Spleen (tissue), 11 donors: ENCODE measurements around the gene OR5P2. TPM values are rescaled to one million over a fixed set of nuclear protein-coding genes. Genes with fewer than 3 reads are reported as not detected.
"Not testable (repeated sequence)": the region's sequence is repeated elsewhere in the genome, so short reads cannot be mapped to it uniquely, and the experiment has no call there.

Source experiments
- DNase-seq: peaks from one replicate; pipeline ENCODE4 v3.0.0-alpha.2; 2020
- H3K27ac ChIP-seq, 8 donors: fragments of 200-600 bp; sonication (generic) in 7 of 8; 1 replicate in 4 of 8; 2 replicates in 4 of 8; pipeline versions ENCODE4 v1.5.0 to v1.8.0; 2016 to 2021; ENCODE audit warnings: inconsistent platforms in 4 of 8, mild to moderate bottlenecking in 4 of 8, moderate library complexity in 1 of 8
- H3K27me3 ChIP-seq, 7 donors: fragments of 200-600 bp; sonication (generic) in 6 of 7; replicated peaks in 1 of 7; 1 replicate in 4 of 7; 2 replicates in 3 of 7; pipeline versions ENCODE4 v1.5.0 to v1.8.0; 2016 to 2021; ENCODE audit warnings: inconsistent platforms in 3 of 7, mild to moderate bottlenecking in 1 of 7
- H3K36me3 ChIP-seq, 6 donors: fragments of 200-600 bp; sonication (generic) in 5 of 6; 1 replicate in 4 of 6; 2 replicates in 2 of 6; pipeline versions ENCODE4 v1.5.0 to v1.8.0; 2016 to 2021; ENCODE audit warnings: inconsistent platforms in 2 of 6
- H3K4me1 ChIP-seq, 6 donors: fragments of 200-600 bp; sonication (generic) in 5 of 6; 1 replicate in 3 of 6; 2 replicates in 3 of 6; pipeline versions ENCODE4 v1.5.0 to v1.8.0; 2016 to 2021; ENCODE audit warnings: inconsistent platforms in 3 of 6
- H3K4me3 ChIP-seq, 8 donors: fragments of 200-600 bp; sonication (generic) in 7 of 8; 1 replicate in 4 of 8; 2 replicates in 4 of 8; pipeline versions ENCODE4 v1.5.0 to v1.8.0; 2016 to 2021; ENCODE audit warnings: inconsistent platforms in 4 of 8, mild to moderate bottlenecking in 4 of 8, moderate library complexity in 2 of 8
- H3K9me3 ChIP-seq, 8 donors: fragments of 200-600 bp; sonication (generic) in 7 of 8; 1 replicate in 4 of 8; 2 replicates in 4 of 8; pipeline versions ENCODE4 v1.5.0 to v1.8.0; 2016 to 2021; ENCODE audit warnings: inconsistent platforms in 4 of 8
- POLR2A ChIP-seq, 3 donors: fragments of 450-650 bp; IDR thresholded peaks; one replicate each; pipeline ENCODE4 v1.5.1; 2017; ENCODE audit warnings: antibody characterized with exemption in 3 of 3, mild to moderate bottlenecking in 1 of 3
- POLR2AphosphoS5 ChIP-seq, 3 donors: sonication (generic); formaldehyde crosslinking; IDR thresholded peaks; one replicate each; pipeline ENCODE4 v1.5.1; 2017; ENCODE audit warnings: antibody characterized with exemption in 3 of 3
- WGBS, 5 donors: extraction: QIAGEN DNeasy Blood & Tissue Kit in 3 of 5; methylation state at CpG; one replicate each; pipeline versions ENCODE4 v1.1.5 to v1.1.7; 2013 to 2018; 5-methylcytosine and 5-hydroxymethylcytosine counted together
- intact Hi-C: fragments of 100-400 bp; cut with DNase I; formaldehyde crosslinking; loops from one replicate; pipeline ENCODE4 v1.15.0; 2023; ENCODE audit warnings: low total_unique reads
- polyA plus RNA-seq, 3 donors: library from polyadenylated mRNA; stranded (reverse); fragments of 200-250 nt; gene quantifications; one replicate each; pipeline ENCODE4 v1.2.1, GENCODE V29; 2013
- total RNA-seq, 7 donors: library from RNA; depleted of rRNA in 3 of 7; stranded (reverse); fragments of >200 nt in 3 of 7; fragmentation: NEBNext Ultra II Directional in 4 of 7; extraction: Animal tissue kit (Norgen Biotek cat#: 25700) in 4 of 7; gene quantifications; one replicate each; pipeline versions ENCODE4 v1.1.0 to v1.2.1, GENCODE V29; 2016 to 2021
- TF ChIP-seq, protein P1 (sequence below), 11 experiments: fragments of 200-600 bp in 7 of 11; fragments of 450-650 bp in 4 of 11; sonication (generic) in 4 of 11; IDR thresholded peaks in 8 of 11; conservative IDR thresholded peaks in 3 of 11; 1 replicate in 7 of 11; 2 replicates in 4 of 11; pipeline versions ENCODE4 v1.4.0 to v1.8.0; 2016 to 2021; ENCODE audit warnings: antibody characterized with exemption in 11 of 11, inconsistent platforms in 4 of 11, mild to moderate bottlenecking in 1 of 11
- donor health status: healthy with polysubstance abuse.
- donor health status: DM: no; HTN: no; CAD: no; lungs with moderate emphysema.
- donor health status: DM: no; HTN: no; CAD: no.
- donor health status: Bipolar disorder and iron deficiency.
- donor health status: healthy.
- donor health status: DM: no; HTN: no; CAD: no.
- donor health status: DM: yes; HTN: yes; CAD: no.

The OR5P2 gene
- total and polyA plus RNA-seq, 10 donors: not detected

- TF ChIP-seq, protein P1, sequence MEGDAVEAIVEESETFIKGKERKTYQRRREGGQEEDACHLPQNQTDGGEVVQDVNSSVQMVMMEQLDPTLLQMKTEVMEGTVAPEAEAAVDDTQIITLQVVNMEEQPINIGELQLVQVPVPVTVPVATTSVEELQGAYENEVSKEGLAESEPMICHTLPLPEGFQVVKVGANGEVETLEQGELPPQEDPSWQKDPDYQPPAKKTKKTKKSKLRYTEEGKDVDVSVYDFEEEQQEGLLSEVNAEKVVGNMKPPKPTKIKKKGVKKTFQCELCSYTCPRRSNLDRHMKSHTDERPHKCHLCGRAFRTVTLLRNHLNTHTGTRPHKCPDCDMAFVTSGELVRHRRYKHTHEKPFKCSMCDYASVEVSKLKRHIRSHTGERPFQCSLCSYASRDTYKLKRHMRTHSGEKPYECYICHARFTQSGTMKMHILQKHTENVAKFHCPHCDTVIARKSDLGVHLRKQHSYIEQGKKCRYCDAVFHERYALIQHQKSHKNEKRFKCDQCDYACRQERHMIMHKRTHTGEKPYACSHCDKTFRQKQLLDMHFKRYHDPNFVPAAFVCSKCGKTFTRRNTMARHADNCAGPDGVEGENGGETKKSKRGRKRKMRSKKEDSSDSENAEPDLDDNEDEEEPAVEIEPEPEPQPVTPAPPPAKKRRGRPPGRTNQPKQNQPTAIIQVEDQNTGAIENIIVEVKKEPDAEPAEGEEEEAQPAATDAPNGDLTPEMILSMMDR (IDR thresholded peaks at IDR 0.05 in 8 of 11, conservative IDR thresholded peaks at IDR 0.05 in 3 of 11): no peak
- TF ChIP-seq POLR2AphosphoS5 (IDR thresholded peaks at IDR 0.05) (no peak), POLR2A (IDR thresholded peaks at IDR 0.05) (no peak)
- no peaks in the 10 kb centered on the region for H3K27me3 ChIP-seq
- DNase-seq: no peak
- H3K4me3 ChIP-seq: no peak overlapping the region
- H3K36me3 ChIP-seq: no peaks in the 10 kb centered on the region
- intact Hi-C loops: no loop called here
- H3K4me1 ChIP-seq: no peaks in the 10 kb centered on the region
- H3K27ac ChIP-seq: no peak overlapping the region
- no peaks in the 10 kb centered on the region for H3K9me3 ChIP-seq
Measured at GRCh38 chr11:7833527-7833926, 36.8 kb upstream of the OR5P2 start.

GRCh38 chr11:7830740-7831139 lies 34.0 kb upstream of the OR5P2 start, which contains the start of gene OR5P3:
Gene OR5P3, minus strand, starts transcription at chr11:7830840.
- H3K4me1 ChIP-seq: no peaks in the 10 kb centered on the region
- no peak for DNase-seq
- TF ChIP-seq POLR2AphosphoS5 (IDR thresholded peaks at IDR 0.05) (no peak), POLR2A (IDR thresholded peaks at IDR 0.05) (no peak)
- TF ChIP-seq, protein P1 (IDR thresholded peaks at IDR 0.05 in 8 of 11, conservative IDR thresholded peaks at IDR 0.05 in 3 of 11): no peak
- H3K27me3 ChIP-seq: no peaks in the 10 kb centered on the region
- H3K9me3 ChIP-seq: no peaks in the 10 kb centered on the region
- H3K4me3 ChIP-seq: no peak within 1 kb of the TSS
- intact Hi-C loops: no loop called here
- H3K27ac ChIP-seq: no peak within 1 kb of the TSS
- no peaks in the 10 kb centered on the region for H3K36me3 ChIP-seq

DNA sequence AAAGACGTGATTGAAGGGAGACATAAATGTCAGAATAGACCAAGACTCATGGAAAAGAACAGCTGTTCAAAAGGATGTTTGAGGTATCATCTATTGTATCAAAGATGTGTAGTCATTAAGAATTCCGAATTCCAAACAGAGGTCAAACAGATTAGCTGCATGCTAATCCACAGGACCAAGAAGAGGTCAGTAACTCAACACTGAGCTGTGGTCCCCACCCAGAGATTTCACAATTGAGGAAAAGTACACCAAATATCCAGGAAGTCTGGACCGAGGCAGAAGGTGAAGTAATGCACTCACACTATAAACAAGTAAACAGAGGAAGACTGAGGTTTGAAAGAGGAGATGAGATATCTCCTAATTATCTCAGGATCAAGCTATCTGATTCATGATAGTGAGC lies 29.6 kb upstream of the OR5P2 start:
- TF ChIP-seq, protein P1 (IDR thresholded peaks at IDR 0.05 in 8 of 11, conservative IDR thresholded peaks at IDR 0.05 in 3 of 11): no peak
- no peak for TF ChIP-seq POLR2A (IDR thresholded peaks at IDR 0.05)
- TF ChIP-seq POLR2AphosphoS5 (IDR thresholded peaks at IDR 0.05): no peak
- no peaks in the 10 kb centered on the region for H3K4me1 ChIP-seq
- WGBS, 5 donors: 51 to 64% (median 52%) methylated on average over 3 of the region's 3 CpGs

DNA sequence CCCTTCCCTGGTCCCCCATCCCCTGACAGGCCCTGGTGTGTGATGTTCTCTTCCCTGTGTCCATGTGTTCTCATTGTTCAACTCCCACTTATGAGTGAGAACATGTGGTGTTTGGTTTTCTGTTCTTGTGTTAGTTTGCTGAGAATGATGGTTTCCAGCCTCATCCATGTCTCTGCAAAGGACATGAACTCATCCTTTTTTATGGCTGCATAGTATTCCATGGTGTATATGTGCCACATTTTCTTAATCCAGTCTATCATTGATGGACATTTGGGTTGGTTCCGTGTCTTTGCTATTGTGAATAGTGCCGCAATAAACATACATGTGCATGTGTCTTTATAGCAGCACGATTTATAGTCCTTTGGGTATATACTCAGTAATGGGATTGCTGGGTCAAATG lies 23.7 kb upstream of the OR5P2 start:
- intact Hi-C loops: not testable (repeated sequence)

More for the DNA sequence above, 29.6 kb upstream of the OR5P2 start:
- Histone ChIP-seq H3K4me3 (no peak overlapping the region), H3K27ac (no peak overlapping the region), H3K9me3 (no peaks in the 10 kb centered on the region), H3K27me3 (no peaks in the 10 kb centered on the region), H3K36me3 (no peaks in the 10 kb centered on the region)
- no peak for DNase-seq
- intact Hi-C loops: no loop called here

DNA sequence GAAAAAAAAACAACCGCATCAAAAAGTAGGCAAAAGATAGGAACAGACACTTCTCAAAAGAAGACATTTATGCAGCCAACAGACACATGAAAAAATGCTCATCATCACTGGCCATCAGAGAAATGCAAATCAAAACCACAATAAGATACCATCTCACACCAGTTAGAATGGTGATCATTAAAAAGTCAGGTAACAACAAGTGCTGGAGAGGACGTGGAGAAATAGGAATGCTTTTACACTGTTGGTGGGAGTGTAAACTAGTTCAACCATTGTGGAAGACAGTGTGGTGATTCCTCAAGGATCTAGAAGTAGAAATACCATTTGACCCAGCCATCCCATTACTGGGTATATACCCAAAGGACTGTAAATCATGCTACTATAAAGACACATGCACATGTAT lies 18.2 kb upstream of the OR5P2 start:
- WGBS, 5 donors: 76 to 92% (median 86%) methylated on average over 2 of the region's 2 CpGs
- H3K27ac ChIP-seq, H3K36me3 ChIP-seq, H3K4me3 ChIP-seq, H3K27me3 ChIP-seq, H3K4me1 ChIP-seq, intact Hi-C loops, DNase-seq: not testable (repeated sequence)
- peaks cover 0 to 65% (median 42%) of the 10 kb centered on the region in 8 donors for H3K9me3 ChIP-seq

More for the DNA sequence above, 23.7 kb upstream of the OR5P2 start:
- H3K4me1 ChIP-seq, H3K27me3 ChIP-seq, H3K36me3 ChIP-seq, H3K27ac ChIP-seq, H3K4me3 ChIP-seq, DNase-seq: not testable (repeated sequence)
- H3K9me3 ChIP-seq: peaks cover 0 to 49% (median 28%) of the 10 kb centered on the region in 8 donors
- WGBS, 5 donors: 87 to 92% (median 91%) methylated on average over 3 of the region's 3 CpGs

DNA sequence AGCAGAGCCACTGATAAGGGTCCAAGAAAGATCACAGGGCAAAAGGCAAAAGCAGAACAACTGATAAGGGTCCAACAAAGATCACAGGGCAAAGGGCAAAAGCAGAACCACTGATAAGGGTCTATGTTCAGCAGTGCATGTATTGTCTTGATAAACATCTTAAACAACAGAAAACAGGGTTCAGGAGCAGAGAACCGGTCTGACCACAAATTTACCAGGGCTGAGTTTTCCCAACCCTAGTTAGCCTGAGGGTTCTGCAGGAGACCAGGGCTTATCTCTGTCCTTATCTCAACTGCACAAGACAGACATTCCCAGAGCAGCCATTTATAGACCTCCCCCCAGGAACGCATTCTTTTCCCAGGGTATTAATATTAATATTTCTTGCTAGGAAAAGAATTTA lies 13.6 kb upstream of the OR5P2 start:
- 76 to 90% (median 81%) methylated on average over 2 of the region's 2 CpGs for WGBS, 5 donors
- intact Hi-C loops, H3K4me3 ChIP-seq, H3K36me3 ChIP-seq, H3K27me3 ChIP-seq, H3K27ac ChIP-seq, H3K4me1 ChIP-seq, DNase-seq: not testable (repeated sequence)
- H3K9me3 ChIP-seq: peaks cover 0 to 69% (median 60%) of the 10 kb centered on the region in 8 donors
